GM19035 (cell line): ENCODE data around the gene RMI2.
"Not testable (repeated sequence)": the region's sequence is repeated elsewhere in the genome, so short reads cannot be mapped to it uniquely, and the experiment has no call there.

Experiments used
- ATAC-seq: cut with Tn5 transposase; IDR thresholded peaks from one replicate; pipeline ENCODE4 v1.9.1; 2021; ENCODE audit not compliant: unreplicated experiment

Gene RMI2

DNA sequence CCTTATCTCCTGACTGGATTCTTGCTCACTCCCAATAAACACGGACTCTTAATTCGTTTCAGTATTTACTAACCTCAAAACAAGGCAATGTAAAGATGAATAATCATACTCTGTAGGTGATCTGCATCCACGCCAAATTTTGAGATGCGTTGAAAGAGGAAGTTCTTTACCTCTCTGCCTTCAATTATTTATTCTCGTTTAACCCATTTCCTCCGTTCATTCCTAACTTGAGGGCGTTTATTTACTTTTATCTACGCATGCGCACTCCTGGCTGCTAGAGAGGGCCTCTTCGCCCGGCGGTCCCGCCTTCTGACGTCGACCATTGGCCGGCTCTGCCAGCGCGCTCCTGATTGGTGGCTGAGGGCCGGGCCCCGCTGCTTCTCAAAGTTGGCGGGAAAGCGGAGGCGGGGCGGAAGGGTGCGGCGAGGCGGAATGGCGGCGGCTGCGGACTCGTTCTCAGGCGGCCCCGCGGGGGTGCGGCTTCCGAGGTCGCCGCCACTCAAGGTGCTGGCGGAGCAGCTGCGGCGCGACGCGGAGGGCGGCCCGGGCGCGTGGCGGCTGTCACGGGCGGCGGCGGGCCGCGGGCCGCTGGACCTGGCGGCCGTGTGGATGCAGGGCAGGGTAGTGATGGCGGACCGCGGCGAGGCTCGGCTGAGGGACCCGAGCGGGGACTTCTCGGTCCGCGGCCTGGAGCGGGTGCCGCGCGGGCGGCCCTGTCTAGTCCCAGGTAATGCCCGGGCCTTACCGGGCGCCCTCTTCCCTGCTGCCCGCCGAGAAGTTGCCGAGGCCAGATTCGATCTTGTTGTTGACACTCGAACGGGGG lies at the start of gene RMI2:
Gene RMI2, plus strand, starts transcription at position 420 of the 823 bp plus-strand sequence. Its CDS starts 13 bp downstream, at position 433.
- peak; percentile 100 for ATAC-seq

DNA sequence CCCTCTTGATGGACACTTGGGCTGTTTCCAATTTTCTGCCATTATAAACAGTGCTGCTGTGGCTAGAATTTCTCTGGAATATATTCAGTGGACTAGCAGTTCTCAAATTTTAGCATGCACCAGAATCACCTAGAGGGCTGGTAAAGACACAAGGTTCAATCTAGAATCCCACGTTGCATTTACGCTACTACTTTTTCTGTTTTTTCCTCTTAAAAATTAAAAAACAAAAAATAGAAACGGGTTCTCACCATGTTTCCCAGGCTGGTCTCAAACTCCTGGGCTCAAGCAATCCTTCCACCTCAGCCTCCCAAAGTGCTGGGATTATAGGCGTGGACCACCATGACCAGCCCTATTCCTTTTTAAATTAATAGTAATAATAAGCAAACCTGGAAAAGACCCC lies 49.6 kb upstream of the RMI2 start:
- no peak for ATAC-seq

DNA sequence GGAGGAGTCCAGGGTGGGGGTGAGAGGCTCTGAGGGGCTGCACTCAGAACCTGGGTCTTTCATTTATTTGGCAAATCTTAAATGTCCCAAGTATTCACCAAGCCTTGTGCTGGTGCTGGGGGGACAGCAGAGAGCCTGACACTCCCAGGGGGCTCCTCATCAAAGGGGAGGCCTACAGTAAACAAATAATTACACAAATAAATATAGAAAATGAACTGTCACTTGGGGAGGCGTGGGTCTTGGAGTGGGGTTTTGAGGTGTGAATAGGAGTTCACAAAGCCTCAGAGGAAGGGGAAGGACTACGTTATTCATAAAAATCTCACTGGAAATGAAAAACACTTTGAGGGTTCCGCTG lies 48.9 kb upstream of the RMI2 start:
- no peak for ATAC-seq

DNA sequence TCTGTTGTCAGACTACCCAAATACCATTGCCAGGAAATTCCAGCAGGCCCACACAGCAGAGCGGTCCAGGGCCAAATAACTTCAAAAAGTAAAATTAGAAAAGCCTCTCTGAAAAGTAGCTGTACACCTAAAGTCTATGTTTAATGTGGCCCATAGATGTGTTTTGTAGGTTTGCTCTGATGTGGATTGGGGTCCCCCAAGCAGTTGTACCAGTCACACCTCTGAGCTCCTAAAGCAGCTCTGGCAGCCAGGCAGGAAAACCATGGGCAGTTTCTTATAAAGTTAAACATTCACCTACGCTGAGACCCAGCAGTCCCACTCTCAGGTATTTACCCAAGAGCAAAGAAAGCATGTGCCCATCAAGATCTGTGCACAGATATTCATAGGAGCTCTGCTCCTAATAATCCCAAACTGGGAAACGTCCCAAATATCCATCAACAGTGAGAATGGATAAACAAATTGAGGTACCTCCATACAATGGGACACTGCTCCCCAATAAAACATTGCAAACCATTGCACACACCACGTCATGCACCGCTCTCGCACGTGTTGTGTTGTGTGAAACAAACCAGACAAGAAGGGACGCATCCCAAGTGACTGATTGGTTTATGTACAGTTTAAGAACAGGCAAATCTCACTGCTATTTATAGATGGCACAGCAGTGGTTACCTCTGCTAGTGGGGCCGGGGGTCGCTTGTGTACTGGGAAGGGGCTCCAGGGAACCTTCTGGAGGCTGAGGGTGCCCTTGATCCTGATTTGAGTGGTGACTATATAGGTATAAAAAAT lies 48.4 kb upstream of the RMI2 start:
- ATAC-seq: peak; percentile 8

DNA sequence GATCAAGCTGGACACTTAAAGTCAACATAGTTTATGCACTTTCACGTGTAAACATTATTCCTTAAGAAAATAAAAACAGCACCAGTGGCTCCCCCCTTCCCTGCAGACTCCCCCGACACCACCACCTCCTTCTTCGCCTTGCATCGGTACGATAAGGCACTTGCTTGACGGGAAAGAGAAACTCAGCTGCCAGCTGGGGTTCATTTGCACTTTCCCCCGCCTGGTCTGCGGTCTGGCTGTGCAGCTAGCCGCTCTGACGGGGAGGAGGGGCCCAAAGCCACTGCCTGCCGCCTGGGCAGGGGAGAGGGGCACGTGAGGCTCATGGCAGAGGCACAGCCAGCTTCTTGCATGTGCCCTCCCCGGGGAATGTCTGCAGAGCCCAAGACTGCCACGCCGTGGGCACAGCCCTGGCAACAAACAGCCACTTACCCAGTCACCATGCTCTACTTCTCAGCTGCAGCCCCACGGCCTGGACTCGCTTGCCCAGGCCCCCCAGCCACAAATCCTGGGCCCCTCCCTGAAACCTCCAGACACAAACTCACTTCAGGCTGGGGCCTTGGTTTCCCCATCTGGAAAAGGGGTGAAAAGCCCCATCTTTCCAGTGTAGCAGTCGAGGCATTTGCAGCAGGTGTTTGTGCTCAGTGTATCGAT lies 47.6 kb upstream of the RMI2 start:
- peak; percentile 75 for ATAC-seq

DNA sequence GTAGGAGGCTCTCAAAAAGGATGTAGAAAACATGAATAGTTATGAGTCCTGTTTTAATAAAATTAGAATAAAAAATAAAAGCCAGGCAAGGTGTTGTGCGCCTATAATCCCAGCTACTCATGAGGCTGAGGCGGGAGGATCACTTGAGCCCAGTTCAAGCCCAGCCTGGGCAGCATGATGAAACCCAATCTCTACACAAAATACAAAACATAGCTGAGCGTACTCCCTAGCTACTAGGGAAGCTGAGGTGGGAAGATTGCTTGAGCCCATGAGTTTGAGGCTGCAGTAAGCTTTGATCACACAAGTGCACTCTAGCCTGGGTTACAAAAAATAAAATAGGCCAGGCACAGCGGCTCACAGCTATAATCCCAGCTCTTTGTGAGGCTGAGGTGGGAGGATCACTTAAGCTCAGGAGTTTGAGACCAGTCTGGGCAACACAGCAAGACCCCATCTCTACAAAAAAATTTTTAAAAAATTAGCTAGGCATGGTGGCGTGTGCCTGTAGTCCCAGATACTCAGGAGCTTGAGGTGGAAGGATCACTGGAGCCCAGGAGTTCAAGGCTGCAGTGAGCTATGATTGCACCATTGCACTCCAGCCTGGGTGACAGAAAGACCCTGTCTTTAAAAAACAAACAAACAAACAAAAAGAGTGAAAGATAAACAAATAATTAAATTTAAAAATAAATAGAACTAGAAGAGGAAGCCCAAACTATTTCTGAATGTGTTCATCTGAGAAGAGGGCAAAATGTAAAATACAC lies 46.9 kb upstream of the RMI2 start:
- ATAC-seq: no peak

DNA sequence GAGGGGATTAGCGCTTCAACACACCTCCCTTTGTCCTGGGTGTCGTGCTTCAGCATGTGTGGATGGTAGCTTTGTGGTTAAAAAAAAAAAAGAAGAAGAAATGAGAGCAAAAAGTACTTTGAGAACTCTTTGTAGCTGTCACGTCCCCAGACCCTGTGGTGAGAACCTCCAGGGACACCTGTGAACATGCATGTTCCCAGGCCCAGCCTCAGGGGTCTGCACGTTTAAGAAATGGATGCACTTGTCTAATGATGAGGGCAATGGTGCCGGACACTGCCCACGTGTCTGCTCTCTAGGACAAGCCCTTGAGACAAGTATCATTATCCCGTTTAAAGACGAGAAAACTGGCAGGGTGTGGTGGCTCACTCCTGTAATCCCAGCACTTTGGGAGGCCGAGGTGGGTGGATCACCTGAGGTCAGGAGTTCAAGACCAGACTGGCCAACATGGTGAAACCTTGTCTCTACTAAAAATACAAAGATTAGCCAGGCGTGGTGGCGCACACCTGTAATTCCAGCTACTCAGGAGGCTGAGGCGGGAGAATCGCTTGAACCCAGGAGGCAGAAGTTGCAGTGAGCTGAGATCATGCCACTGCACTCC lies 46.2 kb upstream of the RMI2 start:
- not testable (repeated sequence) for ATAC-seq

DNA sequence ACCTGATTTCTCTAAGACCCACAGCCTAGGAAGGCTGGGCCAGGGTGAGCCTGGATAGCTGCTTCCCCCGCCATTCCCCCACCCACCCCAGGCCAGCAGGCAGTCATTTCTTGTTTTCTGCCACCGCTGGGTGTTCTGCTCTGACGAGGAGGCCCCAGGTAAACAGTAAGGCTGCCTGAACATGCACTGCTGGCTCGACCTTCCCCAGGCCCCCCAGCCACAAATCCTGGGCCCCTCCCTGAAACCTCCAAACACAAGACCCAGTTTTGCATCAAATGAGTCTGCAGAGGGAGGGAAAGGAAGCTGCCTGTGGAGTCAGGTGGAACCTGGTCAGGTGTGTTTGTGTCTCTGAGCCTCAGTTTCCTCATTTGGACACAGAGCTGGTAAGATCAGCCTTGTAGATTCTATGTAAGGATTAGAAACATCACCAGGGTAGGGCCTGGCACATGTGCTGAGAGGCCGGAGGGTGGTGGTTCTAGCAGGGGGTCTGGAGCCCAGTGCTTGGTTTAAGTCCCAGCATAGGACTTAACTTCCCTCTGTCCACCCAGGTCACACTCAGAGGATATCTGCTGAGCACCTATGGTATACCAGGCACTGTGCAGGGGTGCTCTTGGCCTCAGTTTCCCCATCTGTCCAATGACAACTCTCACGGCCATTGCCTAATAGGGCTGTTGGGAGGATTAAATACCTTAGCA lies 45.2 kb upstream of the RMI2 start:
- no peak for ATAC-seq

DNA sequence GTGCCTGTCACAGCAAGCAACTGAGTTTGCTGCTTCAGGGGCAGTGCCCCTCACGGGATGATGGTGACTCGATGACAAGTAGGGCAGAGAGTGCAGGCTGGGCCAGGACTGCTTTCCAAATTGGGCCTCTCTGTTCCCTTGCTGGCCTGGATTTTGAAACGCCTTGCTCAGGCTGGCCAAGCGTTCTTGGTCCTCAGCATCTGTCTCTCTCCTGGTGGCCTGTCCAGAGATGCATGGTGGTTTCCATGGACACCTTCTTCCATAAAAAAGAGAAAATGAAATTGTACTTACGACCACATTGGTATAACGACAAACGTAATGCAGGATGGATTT lies 44.7 kb upstream of the RMI2 start:
- ATAC-seq: no peak

DNA sequence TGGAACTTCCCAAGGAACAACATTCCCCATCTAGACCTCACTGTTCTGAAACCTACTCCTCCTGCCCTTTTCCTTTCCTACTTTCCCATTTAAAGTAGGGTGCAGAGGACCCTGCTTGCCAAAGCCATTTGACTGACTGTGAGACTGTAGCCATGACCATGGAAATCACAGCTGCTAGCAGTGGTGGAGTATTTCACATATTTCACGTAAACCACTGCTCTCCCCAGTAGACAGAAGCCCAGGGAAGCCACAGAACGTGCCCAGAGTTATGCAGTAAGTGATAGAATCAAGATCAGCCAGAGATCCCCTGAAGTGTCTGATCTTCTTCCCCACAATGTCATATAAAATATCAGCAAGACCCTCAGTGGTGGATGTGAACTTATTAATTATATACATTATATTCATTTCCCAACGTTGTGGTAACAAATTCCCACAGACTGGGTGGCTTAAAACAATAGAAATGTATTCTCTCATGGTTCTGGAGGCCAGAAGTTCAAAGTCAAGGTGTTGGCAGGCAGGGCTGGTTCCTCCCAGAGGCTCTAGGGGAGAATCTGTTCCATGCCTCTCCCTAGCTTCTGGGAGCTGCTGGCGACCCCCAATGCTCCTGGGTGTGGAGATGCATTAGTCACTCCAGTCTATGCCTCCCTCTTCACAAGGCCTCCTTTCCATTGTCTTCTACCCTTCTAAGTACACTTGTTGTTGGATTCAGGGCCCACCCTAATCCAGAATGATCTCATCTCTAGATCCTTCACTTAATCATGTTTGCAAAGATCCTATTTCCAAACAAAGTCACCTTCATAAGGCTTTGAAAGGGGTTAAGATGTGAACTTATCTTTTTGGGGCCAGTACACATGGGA lies 43.4 kb upstream of the RMI2 start:
- ATAC-seq: no peak

DNA sequence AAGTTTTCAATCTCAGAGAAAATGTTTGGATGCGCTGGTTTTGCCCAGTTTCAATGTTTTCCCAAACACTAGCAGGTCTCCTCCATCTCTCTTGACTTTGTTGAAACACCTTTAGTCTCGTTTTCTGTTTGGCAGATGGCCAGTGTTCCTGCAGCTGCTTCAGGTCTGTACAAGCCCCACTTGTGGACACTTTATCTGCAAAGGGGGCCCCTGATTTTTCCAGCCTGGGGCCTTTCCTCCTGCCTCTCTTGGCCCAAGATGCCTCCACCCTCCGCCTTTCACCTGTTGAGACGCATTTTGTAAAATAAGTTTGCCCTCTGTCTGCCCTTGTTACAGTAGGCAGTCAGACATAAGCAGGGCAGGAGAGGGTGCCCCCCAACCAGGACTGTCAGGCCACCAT lies 42.3 kb upstream of the RMI2 start:
- no peak for ATAC-seq

DNA sequence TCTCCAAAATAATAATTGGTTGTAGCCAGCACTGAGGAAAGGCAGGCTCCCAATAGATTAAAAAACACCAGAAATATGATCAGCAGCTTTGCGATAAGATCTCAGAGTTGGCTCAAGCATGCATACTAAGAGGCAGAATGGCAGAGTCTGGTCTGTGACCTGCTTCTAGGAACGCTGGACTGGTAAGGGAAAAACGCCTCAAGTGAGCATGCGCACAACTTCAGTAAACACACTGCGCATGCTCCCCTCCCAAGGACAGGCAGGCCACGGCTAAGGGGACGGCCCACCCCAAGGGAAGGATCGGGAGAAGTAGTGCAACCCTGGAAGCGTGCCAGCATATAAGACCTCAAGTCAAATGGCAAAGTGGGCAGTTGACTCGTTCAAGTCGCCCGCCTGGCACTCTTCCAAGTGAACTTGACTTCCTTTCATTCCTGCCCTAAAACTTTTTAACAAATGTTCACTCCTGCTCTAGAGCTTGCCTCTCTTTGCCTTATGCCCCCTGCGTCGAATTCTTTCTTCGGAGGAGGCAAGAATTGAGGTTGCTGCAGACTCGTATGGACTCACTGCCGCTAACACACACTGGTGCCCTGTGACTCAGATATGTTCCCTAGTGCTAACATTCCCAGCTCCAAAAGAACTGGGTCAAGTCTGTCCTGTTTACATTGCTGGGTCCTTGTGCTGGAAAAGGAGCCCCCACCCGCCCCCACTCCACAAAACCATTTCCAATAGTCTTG lies 41.7 kb upstream of the RMI2 start:
- no peak for ATAC-seq

DNA sequence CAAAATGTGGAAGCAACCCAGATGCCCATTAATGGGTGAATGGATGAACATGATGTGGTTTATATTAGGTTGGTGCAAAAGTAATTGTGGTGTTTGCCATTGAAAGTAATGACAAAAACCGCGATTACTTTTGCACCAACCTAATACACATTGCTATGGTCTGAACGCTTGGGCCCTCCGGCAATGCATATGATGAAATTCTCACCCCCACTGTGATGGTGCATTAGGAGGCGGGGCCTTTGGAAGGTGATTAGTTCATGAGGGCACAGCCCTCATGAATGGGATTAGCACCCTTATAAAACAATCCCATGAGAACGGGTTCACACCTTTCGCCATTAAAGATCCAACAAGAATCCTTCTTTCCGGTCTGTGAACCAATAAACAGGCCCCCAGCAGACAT lies 38.9 kb upstream of the RMI2 start:
- no peak for ATAC-seq

DNA sequence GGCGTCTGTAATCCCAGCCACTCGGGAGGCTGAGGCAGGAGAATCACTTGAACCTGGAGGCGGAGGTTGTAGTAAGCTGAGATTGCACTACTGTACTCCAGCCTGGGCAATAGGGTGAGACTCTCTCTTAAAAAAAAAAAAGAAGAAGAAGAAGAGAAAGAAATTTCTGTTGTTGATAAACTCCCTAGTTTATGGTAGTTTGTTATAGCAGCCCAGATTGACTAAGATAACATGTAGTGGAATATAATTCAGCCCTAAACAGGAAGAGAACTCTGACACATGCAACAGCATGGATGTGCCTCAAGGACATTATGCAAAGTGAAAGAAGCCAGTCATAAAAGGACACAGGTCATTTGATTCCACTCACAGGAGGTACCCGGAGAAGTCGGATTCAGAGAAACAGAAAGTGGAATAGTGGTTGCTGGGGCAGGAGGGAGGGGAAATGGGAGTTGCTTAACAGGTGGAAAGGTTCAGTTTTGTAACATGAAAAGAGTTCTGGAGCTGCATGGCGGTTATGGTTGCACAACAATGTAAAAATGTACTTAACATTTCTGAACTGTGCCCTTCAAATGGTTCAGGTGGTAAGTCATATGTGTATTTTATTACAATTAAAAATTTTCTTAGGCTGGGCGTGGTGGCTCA lies 38.1 kb upstream of the RMI2 start:
- ATAC-seq: no peak

DNA sequence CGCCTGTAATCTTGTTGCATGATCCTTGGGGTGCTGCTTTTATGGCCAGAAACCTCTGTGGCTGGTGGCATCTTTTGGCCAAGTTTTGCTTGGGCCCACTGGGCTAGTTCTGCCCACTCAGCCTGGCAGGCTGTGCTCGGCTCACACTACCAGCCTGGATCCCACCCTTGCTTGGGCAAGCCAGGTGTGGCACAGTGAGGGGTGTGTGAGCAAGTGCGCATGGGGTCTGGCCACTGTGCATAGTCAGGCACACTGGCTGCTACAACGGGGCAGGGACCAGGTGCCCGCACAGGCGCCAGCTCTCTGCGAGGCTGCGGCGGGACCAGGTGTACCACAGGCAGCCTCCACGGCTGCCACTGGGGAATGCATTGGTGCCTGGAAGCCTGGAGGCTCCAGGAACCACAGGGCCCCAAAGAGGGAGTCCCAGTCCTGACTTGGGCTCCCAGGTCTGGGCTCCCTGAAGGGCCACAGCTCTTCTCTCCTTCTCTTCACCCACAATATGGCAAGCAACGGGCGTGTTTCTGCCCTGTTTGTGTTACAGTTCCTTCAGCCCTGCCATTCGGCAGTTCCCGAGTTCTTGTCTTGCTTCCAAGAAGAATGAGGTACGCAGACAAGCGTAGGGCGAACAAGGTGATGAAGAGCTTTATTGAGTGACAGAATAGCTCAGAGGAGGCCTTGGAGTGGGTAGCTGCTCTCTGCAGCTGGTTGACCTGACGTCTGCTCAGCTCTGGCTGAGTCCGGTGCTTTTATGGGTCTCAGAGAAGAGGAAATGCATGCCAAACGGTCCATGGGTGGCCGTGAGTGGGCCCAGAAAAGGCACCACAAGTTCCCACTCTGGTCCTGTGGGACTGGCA lies 37.4 kb upstream of the RMI2 start:
- no peak for ATAC-seq

DNA sequence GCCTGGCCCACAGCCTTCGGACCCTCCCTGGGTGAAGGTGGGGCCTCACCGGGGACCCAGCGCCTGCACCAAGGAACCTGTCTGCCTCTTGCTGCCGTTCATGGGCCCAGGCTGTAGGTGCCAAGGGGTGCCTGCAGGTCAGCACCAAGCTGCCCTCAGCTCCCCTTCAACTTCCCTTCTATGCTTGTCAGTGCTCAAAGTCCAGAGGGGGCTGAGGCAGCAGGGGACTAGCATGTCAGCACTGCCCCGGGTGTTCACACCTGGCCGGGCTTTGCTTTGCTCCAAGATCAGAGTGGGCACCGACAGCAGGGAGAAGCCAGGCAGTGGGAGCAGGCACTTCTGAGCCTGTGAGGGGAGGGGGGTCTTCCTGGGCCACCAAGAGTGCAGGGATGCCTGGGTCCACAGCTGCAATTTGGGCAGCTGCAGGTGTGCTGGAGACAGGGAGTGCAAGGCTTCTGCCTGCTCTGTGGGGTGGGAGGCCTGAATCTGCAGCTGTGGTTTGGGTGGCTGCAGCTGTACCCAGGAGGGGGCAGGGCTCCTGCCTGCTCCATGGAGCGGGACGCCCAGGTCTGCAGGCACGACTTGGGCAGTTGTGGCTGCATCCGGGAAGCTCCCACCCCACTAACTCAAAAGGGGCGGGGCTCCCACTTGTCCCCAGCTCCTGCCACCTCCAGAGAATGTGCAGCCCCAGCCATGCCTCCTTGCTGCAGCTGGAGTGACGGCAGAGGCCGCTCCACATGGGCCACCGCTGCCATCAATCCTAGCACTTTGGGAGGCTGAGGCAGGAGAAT lies 36.6 kb upstream of the RMI2 start:
- peak; percentile 32 for ATAC-seq
